Measurements from ENCODE around the gene QKI. TPM values are rescaled to one million over a fixed set of nuclear protein-coding genes. Genes with fewer than 3 reads are reported as not detected.

Gene QKI
- polyA plus RNA-seq, 1 donor (not counting 4 experiments of a cell fraction or from before 2014, with no cell fraction given): 53.3 TPM

DNA sequence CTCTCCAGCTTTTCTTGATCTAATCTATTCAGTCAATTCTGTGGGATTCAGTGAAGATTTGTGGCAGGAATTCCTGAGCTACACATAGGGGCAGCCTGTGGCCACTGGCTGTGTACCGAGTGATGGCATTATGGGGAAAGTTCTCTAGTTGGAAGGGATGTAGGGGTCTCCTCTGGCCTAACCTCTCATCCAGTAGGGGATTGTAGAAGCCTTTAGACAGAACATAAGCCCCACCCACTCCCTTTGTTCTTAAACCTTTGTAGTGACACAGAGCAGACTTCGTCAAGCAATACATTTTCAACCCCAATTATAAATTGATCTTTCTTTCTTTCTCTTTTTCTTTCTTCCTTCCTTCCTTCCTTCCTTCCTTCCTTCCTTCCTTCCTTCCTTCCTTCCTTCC lies 188.9 kb downstream of the QKI start:
- no peak overlapping the region for H3K27ac ChIP-seq (ENCODE audit: control insufficient read depth, insufficient read depth, low read length)
- no peaks in the 10 kb centered on the region for H3K79me2 ChIP-seq (ENCODE audit: control insufficient read depth, insufficient read depth, low read length)
- no peaks in the 10 kb centered on the region for H3K9me1 ChIP-seq (ENCODE audit: control insufficient read depth, extremely low read depth, insufficient read depth, low read length)
- no peak overlapping the region for H3K4me3 ChIP-seq (ENCODE audit: control insufficient read depth in 2 of 3, extremely low read depth in 1 of 3, insufficient read depth in 2 of 3, low read depth in 1 of 3, low read length in 3 of 3)
- no peak for DNase-seq (ENCODE audit: low read depth, low spot score)
- TF ChIP-seq, protein P1, sequence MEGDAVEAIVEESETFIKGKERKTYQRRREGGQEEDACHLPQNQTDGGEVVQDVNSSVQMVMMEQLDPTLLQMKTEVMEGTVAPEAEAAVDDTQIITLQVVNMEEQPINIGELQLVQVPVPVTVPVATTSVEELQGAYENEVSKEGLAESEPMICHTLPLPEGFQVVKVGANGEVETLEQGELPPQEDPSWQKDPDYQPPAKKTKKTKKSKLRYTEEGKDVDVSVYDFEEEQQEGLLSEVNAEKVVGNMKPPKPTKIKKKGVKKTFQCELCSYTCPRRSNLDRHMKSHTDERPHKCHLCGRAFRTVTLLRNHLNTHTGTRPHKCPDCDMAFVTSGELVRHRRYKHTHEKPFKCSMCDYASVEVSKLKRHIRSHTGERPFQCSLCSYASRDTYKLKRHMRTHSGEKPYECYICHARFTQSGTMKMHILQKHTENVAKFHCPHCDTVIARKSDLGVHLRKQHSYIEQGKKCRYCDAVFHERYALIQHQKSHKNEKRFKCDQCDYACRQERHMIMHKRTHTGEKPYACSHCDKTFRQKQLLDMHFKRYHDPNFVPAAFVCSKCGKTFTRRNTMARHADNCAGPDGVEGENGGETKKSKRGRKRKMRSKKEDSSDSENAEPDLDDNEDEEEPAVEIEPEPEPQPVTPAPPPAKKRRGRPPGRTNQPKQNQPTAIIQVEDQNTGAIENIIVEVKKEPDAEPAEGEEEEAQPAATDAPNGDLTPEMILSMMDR (optimal IDR thresholded peaks at IDR 0.05 in 1 of 3, IDR thresholded peaks at IDR 0.05 in 1 of 3, conservative IDR thresholded peaks at IDR 0.05 in 1 of 3; ENCODE audit: extremely low read depth in 1 of 3, insufficient read depth in 2 of 3, low read length in 3 of 3): no peak
- no peak for TF ChIP-seq EZH2 (IDR thresholded peaks at IDR 0.05; ENCODE audit: low read length)
- H3K36me3 ChIP-seq (ENCODE audit: control insufficient read depth in 2 of 2, extremely low read depth in 1 of 2, insufficient read depth in 2 of 2, low read length in 2 of 2): no peaks in the 10 kb centered on the region
- FAIRE-seq: no peak
- no peak overlapping the region for H2AFZ ChIP-seq (ENCODE audit: control insufficient read depth, low read length)
- no peaks in the 10 kb centered on the region for H3K4me1 ChIP-seq (ENCODE audit: control insufficient read depth, extremely low read depth, insufficient read depth, low read length)
- no peaks in the 10 kb centered on the region for H3K9me3 ChIP-seq (ENCODE audit: control insufficient read depth, low read depth, low read length)
- H3K9ac ChIP-seq (ENCODE audit: control insufficient read depth, extremely low read depth, insufficient read depth, low read length): no peak overlapping the region
- H3K4me2 ChIP-seq (ENCODE audit: control insufficient read depth, extremely low read depth, insufficient read depth, low read depth, low read length): no peak overlapping the region
- no peaks in the 10 kb centered on the region for H4K20me1 ChIP-seq (ENCODE audit: control insufficient read depth, extremely low read depth, insufficient read depth, low read length)
- no peaks in the 10 kb centered on the region for H3K27me3 ChIP-seq (ENCODE audit: control insufficient read depth, extremely low read depth, insufficient read depth, low read length)
- dilution Hi-C loops (cut with MboI; ENCODE audit: extremely low pct_ligation_motif_present, low sequenced_read_pairs): no loop called here

DNA sequence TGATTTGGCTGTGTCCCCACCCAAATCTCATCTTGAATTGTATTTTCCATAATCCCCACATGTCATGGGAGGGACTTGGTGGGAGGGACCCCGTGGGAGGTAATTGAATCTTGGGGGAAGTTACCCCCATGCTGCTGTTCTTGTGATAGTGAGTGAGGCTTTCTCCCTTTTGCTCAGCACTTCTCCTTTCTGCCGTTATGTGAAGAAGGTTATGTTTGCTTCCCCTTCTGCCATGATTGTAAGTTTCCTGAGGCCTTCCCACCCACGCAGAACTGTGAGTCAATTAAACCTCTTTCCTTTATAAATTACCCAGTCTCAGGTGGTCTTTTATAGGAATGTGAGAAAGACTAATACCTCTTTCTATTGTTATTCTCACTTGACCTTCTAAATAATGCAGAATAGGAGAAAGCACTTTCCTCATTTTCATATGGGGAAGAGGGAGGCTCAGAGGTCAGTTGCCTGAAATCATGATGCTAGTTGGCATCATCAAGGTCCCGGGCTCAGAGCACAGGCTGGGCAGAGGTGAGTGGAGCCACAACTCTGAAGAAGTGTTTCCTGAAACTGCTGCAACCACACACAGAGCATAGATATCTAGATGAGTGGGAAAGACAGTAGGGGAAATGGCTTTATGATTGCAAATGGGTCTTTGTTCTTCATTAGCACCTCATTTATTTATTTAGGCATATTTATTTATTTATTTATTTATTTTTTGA lies 191.0 kb downstream of the QKI start:
- no peaks in the 10 kb centered on the region for H4K20me1 ChIP-seq (ENCODE audit: control insufficient read depth, extremely low read depth, insufficient read depth, low read length)
- no peak overlapping the region for H3K4me2 ChIP-seq (ENCODE audit: control insufficient read depth, extremely low read depth, insufficient read depth, low read depth, low read length)
- DNase-seq (ENCODE audit: low read depth, low spot score): no peak
- no peak overlapping the region for H3K4me3 ChIP-seq (ENCODE audit: control insufficient read depth in 2 of 3, extremely low read depth in 1 of 3, insufficient read depth in 2 of 3, low read depth in 1 of 3, low read length in 3 of 3)
- H3K27me3 ChIP-seq (ENCODE audit: control insufficient read depth, extremely low read depth, insufficient read depth, low read length): no peaks in the 10 kb centered on the region
- TF ChIP-seq, protein P1 (optimal IDR thresholded peaks at IDR 0.05 in 1 of 3, IDR thresholded peaks at IDR 0.05 in 1 of 3, conservative IDR thresholded peaks at IDR 0.05 in 1 of 3; ENCODE audit: extremely low read depth in 1 of 3, insufficient read depth in 2 of 3, low read length in 3 of 3): no peak
- no peak for TF ChIP-seq EZH2 (IDR thresholded peaks at IDR 0.05; ENCODE audit: low read length)
- no peak overlapping the region for H3K9ac ChIP-seq (ENCODE audit: control insufficient read depth, extremely low read depth, insufficient read depth, low read length)
- no peaks in the 10 kb centered on the region for H3K79me2 ChIP-seq (ENCODE audit: control insufficient read depth, insufficient read depth, low read length)
- dilution Hi-C loops (cut with MboI; ENCODE audit: extremely low pct_ligation_motif_present, low sequenced_read_pairs): no loop called here
- H3K9me1 ChIP-seq (ENCODE audit: control insufficient read depth, extremely low read depth, insufficient read depth, low read length): no peaks in the 10 kb centered on the region
- H3K4me1 ChIP-seq (ENCODE audit: control insufficient read depth, extremely low read depth, insufficient read depth, low read length): no peaks in the 10 kb centered on the region
- no peak for FAIRE-seq
- no peak overlapping the region for H3K27ac ChIP-seq (ENCODE audit: control insufficient read depth, insufficient read depth, low read length)
- no peaks in the 10 kb centered on the region for H3K9me3 ChIP-seq (ENCODE audit: control insufficient read depth, low read depth, low read length)
- H3K36me3 ChIP-seq (ENCODE audit: control insufficient read depth in 2 of 2, extremely low read depth in 1 of 2, insufficient read depth in 2 of 2, low read length in 2 of 2): no peaks in the 10 kb centered on the region
- no peak overlapping the region for H2AFZ ChIP-seq (ENCODE audit: control insufficient read depth, low read length)

Measured in keratinocyte (primary cell).